Activated CD4-positive, CD25-positive, alpha-beta regulatory T cell treated with anti-CD3 and anti-CD28 coated beads, Interleukin-2, amount 50 U/mL, for 72 hours (primary cell): ENCODE results near the gene PLEKHG2.

Experiments
- DNase-seq: peaks from one replicate; pipeline ENCODE4 v3.0.0; 2021

PLEKHG2 gene

GRCh38 chr19:39384839-39385568 is 27.5 kb upstream of the PLEKHG2 start:
- no peak for DNase-seq

- DNase-seq: no peak
Measured at GRCh38 chr19:39385629-39386411, 26.6 kb upstream of the PLEKHG2 start.

DNA sequence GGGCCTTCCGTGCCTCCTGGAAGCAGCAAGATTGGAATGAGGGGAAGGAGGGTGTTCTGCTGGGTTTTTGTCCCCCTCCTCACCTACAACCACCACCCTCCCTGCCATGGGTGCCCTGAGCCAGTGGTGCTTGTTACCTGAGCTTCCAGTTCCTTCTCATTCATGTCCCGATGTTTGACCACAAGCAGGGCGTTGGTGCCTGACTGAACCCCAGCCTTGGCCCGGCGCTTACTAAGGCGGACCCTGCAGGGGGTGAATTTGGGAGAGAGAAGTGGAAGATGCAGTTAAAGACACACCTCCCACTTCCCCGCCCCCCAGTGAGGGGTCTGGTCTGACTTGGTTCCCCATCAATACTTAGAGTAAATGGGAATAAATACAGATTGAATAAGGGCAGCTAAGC is 25.9 kb upstream of the PLEKHG2 start:
- no peak for DNase-seq

GRCh38 chr19:39388657-39389056 is 23.8 kb upstream of the PLEKHG2 start:
- no peak for DNase-seq

- DNase-seq: no peak
Measured at GRCh38 chr19:39389631-39390414, 22.6 kb upstream of the PLEKHG2 start.

DNA sequence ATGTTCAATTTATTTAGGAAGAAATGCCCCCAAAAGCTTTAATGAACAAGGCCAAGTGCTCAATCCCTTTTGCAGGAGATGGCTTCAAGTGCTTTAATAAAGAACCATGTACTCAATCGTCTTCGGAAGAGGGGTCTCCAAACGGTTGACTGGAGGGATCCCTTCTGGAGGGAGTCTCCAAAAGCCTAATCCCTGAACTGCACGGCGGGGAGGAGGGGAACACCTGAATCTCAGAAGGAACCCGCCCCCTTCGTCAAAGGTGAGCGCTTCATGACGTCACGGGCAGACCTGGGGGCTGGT is 22.1 kb upstream of the PLEKHG2 start:
- no peak for DNase-seq

- DNase-seq: peak; percentile 91
Measured at GRCh38 chr19:39390751-39391437, 21.6 kb upstream of the PLEKHG2 start, which contains the start of the genes MED29 and PAF1. TSS of gene MED29 (plus strand) at chr19:39391378. CDS start at chr19:39391423, 45 bp downstream. TSS of gene PAF1 (minus strand) at chr19:39391106. CDS start at chr19:39390864, 242 bp downstream.

GRCh38 chr19:39397360-39398296 is 14.8 kb upstream of the PLEKHG2 start:
- peak; percentile 95 for DNase-seq

DNA sequence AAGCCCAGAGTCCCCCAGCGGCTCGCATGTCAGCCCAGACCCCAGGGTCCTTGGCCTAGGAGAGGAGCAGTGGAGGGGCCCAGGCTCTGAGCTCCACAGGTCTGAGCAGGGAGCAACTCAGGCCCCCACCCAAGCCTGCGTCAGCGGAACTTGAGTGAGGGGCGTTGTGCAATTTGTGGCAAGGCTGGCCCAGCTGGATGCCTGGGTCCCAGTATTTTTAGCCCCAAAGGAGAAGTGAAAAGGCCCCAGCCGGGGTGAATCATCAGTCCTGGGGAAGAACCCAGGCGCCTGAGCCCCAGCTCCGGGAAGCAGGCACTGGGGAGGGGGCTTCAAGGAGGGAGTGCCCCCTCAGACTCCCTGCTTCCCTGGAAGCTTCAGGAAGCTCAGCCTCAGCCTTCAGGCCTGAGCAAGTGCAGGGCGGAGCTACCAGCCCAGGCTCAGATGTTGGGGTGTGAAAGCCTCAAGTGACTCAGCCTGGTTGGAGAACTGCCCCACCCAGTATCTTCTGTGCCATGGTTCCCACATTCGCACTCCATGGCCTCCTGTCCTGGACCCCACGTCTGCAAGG is 14.1 kb upstream of the PLEKHG2 start:
- DNase-seq: no peak

- DNase-seq: no peak
Measured at GRCh38 chr19:39399668-39400050, 12.8 kb upstream of the PLEKHG2 start.

GRCh38 chr19:39400061-39400460 is 12.4 kb upstream of the PLEKHG2 start:
- no peak for DNase-seq

DNA sequence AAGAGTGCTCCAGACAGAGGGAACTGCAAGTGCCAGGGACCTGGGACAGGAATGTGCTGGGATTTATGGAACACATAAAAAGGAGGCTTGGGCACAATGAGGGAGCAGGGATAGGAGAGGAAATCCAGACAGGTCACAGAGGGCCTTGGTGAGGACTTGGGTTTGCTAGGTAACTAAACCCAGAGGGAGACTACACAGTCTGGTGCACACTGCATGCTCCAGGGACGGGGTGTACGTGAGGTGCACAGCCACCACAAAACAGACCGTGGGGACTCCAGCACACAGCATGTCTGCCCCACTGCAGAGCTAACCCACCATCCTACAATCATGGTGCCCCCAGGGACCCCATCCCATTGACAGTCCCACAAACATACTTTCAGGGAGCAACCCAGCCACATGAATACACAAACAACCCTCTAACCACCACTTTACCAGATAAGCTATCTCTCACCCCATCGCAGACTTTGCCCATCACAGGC is 11.4 kb upstream of the PLEKHG2 start:
- DNase-seq: no peak

GRCh38 chr19:39401549-39402345 is 10.7 kb upstream of the PLEKHG2 start:
- peak; percentile 80 for DNase-seq

GRCh38 chr19:39402346-39403300 is 9.8 kb upstream of the PLEKHG2 start:
- DNase-seq: peak; percentile 79

DNA sequence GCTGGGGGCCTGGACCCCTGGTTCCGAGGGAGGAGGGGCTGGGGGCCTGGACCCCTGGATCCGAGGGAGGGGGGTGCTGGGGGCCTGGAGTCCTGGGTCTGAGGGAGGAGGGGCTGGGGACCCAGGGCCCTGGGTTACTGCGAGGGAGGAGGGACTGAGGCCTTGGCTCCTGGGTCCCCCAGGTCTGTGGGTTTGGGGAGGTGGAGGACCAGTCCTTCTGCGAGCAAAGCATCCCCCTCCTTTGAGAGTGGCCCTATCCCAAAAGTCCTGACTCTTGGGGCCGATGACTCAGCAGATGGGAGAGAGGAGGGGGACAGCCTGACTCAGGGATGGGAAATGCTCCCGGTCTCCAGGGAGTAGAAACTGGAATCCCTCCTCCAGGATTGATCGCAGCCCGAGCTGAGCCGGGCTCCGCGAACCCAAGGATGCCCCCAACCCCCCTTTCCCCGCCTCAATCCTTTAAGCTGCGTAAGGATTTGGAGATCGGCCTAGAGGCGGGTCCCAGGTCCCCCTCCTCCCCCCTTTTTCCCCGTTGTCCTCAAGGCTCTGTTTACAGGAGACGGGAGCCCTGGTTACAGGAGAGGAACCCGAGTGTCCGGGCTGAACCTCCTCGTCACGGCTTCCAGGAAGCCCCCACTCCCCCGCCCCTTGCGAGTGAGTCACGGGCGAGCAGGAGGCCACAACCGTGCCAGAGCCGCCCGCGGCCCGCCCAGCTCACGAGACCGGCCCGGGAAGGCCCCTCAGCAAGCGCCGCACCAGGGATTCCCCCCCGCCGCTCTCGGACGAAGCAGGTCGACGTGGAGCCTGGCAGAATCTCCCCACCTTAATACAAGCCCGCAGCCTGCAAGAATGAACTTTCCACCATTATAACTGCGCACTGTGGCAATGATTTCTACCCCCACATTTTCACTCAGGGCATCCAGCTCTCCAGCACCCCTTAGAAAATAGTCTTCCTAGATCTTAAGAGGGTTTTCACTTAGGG is 8.8 kb upstream of the PLEKHG2 start:
- peak; percentile 98 for DNase-seq

DNA sequence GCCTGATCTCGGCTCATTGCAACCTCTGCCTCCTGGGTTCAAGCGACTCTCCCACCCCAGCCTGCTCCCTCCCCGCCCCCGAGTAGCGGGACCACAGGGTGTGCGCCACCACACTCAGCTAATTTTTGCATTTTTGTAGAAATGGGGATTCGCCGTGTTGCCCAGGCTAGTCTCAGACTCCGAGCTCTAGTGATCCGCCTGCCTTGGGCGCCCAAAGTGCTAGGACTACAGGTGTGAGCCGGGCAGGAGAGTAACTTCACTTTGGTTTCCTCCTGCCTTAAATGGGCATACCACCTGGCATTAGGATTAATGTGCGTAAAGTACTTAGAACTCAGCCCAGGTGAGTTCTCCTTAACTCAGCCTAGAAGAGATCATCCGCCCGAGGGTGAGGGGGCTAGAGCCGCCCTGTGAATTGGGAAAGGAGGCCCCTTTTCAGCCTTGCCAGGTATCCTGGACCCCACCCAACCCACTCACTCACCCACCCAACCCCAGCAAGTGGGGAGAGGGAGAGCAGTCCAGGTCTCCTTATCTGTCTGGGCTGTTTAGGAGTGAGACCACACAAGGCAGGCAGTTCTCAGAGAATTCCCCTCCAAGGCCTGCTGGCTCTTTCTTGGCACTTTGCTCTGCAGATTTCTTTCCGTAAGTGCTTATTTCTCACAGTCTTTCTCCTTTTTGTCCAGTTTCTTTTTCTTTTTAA is 7.1 kb upstream of the PLEKHG2 start:
- no peak for DNase-seq

GRCh38 chr19:39405958-39406655 is 6.4 kb upstream of the PLEKHG2 start:
- DNase-seq: peak; percentile 80
